ENCODE measurements around the gene PRR29. TPM values are rescaled to one million over a fixed set of nuclear protein-coding genes. Genes with fewer than 3 reads are reported as not detected.

Gene PRR29
- total RNA-seq, 1 experiment from 2014 or later = 0.77 TPM

- no peak overlapping the region for H3K4me3 ChIP-seq (ENCODE audit: low read length)
- H3K27me3 ChIP-seq (ENCODE audit: low read length) = no peaks in the 10 kb centered on the region
- no peak for DNase-seq
- no peaks in the 10 kb centered on the region for H3K9me2 ChIP-seq (replicated peaks; ENCODE audit: low read length)
- H3K36me3 ChIP-seq (ENCODE audit: low read depth, low read length) = no peaks in the 10 kb centered on the region
- no peak overlapping the region for H3K9ac ChIP-seq (ENCODE audit: low read length)
- H2AFZ ChIP-seq (ENCODE audit: low read length) = no peak overlapping the region
- no peaks in the 10 kb centered on the region for H3K9me3 ChIP-seq (ENCODE audit: low read length)
- no peaks in the 10 kb centered on the region for H3F3A ChIP-seq (ENCODE audit: low read length, unreplicated experiment)
- no TSS peak for BruUV-seq (replicated peaks)
- H3K79me2 ChIP-seq (ENCODE audit: low read length) = no peaks in the 10 kb centered on the region
- no peak for ATAC-seq
- no peak for TF ChIP-seq EZH2 (IDR thresholded peaks at IDR 0.05; ENCODE audit: low read length, unreplicated experiment)
- TF ChIP-seq EZH2phosphoT487 (IDR thresholded peaks at IDR 0.05; ENCODE audit: borderline replicate concordance, low read length) = no peak
- TF ChIP-seq, protein P1, sequence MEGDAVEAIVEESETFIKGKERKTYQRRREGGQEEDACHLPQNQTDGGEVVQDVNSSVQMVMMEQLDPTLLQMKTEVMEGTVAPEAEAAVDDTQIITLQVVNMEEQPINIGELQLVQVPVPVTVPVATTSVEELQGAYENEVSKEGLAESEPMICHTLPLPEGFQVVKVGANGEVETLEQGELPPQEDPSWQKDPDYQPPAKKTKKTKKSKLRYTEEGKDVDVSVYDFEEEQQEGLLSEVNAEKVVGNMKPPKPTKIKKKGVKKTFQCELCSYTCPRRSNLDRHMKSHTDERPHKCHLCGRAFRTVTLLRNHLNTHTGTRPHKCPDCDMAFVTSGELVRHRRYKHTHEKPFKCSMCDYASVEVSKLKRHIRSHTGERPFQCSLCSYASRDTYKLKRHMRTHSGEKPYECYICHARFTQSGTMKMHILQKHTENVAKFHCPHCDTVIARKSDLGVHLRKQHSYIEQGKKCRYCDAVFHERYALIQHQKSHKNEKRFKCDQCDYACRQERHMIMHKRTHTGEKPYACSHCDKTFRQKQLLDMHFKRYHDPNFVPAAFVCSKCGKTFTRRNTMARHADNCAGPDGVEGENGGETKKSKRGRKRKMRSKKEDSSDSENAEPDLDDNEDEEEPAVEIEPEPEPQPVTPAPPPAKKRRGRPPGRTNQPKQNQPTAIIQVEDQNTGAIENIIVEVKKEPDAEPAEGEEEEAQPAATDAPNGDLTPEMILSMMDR (conservative IDR thresholded peaks at IDR 0.05; ENCODE audit: low read depth, low read length) = no peak
- ChIA-PET CTCF (no interaction called here), POLR2A (ENCODE audit: unreplicated experiment) (no interaction called here)
- H3K4me1 ChIP-seq (ENCODE audit: insufficient read depth, low read length) = peaks cover 33% of the 10 kb centered on the region
- intact Hi-C loops (cut with micrococcal nuclease) = no loop called here
- no peaks in the 10 kb centered on the region for H4K20me1 ChIP-seq (ENCODE audit: low read length)
- H3K27ac ChIP-seq (ENCODE audit: low read length) = no peak overlapping the region
- no peak overlapping the region for H3K4me2 ChIP-seq (ENCODE audit: low read length)
Measured at GRCh38 chr17:64003526-64004121, 5.5 kb downstream of the PRR29 start.

- DNase-seq (no peak), ATAC-seq (no peak)
- Histone ChIP-seq H3K9ac (ENCODE audit: low read length) (no peak overlapping the region), H3K27ac (ENCODE audit: low read length) (no peak overlapping the region), H3K9me2 (replicated peaks; ENCODE audit: low read length) (no peaks in the 10 kb centered on the region), H3K36me3 (ENCODE audit: low read depth, low read length) (no peaks in the 10 kb centered on the region), H3F3A (ENCODE audit: low read length, unreplicated experiment) (no peaks in the 10 kb centered on the region), H3K4me3 (ENCODE audit: low read length) (no peak overlapping the region), H3K79me2 (ENCODE audit: low read length) (no peaks in the 10 kb centered on the region), H2AFZ (ENCODE audit: low read length) (no peak overlapping the region), H4K20me1 (ENCODE audit: low read length) (no peaks in the 10 kb centered on the region), H3K4me2 (ENCODE audit: low read length) (no peak overlapping the region), H3K9me3 (ENCODE audit: low read length) (no peaks in the 10 kb centered on the region), H3K27me3 (ENCODE audit: low read length) (no peaks in the 10 kb centered on the region), H3K4me1 (ENCODE audit: insufficient read depth, low read length) (peaks cover 39% of the 10 kb centered on the region)
- TF ChIP-seq, protein P1 (conservative IDR thresholded peaks at IDR 0.05; ENCODE audit: low read depth, low read length) = no peak
- TF ChIP-seq EZH2 (IDR thresholded peaks at IDR 0.05; ENCODE audit: low read length, unreplicated experiment) (no peak), EZH2phosphoT487 (IDR thresholded peaks at IDR 0.05; ENCODE audit: borderline replicate concordance, low read length) (no peak)
- BruUV-seq (replicated peaks) = no TSS peak
- ChIA-PET POLR2A (ENCODE audit: unreplicated experiment) (no interaction called here), CTCF (no interaction called here)
- intact Hi-C loops (cut with micrococcal nuclease) = no loop called here
Measured at GRCh38 chr17:64004218-64004770, 6.1 kb downstream of the PRR29 start.

Data from PC-3 (cell line).